ENCODE results near the gene EEF2K.
"Not testable (repeated sequence)": the region's sequence is repeated elsewhere in the genome, so short reads cannot be mapped to it uniquely, and the experiment has no call there.

Gene EEF2K

DNA sequence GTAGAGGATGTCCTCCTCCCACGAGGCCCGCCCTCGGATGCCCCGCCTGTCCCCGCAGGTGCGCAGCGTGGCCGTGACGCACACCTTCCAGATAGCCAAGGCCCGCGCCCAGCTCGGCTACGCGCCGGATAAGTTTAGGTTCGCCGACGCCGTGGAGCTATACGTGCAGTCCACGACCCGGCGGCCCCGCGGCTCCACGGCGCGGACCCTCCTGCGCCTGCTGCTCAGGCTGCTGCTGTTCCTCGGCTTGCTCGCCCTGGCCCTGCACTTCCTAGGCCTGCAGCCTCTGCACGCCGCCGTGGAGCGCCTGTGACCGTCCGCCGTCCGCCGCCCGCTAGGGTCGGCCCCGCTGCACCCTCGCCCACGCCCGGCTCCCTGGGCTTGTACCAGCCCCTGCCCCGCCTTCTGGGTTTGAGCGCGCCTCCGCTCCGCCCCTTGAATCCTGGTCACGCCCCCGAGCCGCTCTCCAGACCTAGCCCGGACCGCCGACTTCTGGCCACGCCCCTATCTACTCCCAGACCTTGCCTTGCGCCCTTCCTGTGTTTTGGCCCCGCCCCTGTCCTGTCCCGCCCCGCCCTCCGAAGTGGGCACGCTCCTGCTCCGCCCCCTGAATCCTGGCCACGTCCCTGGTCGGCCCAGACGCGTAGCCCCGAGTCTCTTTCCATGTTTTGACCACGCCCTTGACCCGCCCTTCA, 15.8 kb upstream of the EEF2K start:
- DNase-seq, result peak; percentile 97

- peak; percentile 97 for DNase-seq
Measured at GRCh38 chr16:22190776-22191531, 15.1 kb upstream of the EEF2K start.

GRCh38 chr16:22191532-22192260, 14.4 kb upstream of the EEF2K start:
- no peak for DNase-seq

DNA sequence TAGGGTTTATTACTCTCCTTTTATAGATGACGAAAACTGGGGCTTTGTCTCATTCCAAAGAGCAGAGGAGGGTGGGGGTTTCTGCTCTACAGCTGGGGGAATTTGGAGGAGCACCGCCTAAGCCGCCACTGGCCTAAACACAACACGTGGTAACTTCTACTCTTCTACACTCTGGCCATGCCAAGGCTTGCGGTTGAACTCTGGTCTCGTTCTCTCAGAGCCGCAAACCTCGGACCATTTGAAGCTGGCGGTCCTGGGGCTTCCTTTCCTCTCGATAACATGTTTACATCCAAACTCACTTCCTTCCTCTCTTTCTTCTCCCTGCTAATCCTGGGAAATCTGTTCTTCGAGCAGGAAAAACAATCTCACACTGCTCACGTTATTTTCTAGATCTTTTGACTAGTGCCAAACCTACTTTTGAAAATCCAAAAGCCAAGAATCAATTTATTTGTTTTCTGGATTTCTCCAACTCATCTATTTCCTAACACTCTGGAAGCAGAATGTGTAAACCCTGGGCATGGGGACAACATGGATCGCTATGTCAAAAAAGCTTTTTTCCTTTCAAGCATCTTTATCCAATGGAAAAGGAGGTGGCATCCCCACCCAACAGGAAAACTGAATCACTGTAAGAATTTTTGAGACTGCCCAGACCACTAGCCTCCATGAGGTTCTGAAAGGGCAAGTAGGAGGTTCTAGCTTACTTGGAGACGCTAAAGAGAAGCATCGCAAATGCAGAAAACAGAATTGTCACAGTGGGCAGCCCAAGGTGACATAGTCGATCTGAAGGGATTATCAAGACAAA, 13.6 kb upstream of the EEF2K start:
- no peak for DNase-seq

GRCh38 chr16:22193063-22193411, 13.0 kb upstream of the EEF2K start:
- DNase-seq, result no peak

DNA sequence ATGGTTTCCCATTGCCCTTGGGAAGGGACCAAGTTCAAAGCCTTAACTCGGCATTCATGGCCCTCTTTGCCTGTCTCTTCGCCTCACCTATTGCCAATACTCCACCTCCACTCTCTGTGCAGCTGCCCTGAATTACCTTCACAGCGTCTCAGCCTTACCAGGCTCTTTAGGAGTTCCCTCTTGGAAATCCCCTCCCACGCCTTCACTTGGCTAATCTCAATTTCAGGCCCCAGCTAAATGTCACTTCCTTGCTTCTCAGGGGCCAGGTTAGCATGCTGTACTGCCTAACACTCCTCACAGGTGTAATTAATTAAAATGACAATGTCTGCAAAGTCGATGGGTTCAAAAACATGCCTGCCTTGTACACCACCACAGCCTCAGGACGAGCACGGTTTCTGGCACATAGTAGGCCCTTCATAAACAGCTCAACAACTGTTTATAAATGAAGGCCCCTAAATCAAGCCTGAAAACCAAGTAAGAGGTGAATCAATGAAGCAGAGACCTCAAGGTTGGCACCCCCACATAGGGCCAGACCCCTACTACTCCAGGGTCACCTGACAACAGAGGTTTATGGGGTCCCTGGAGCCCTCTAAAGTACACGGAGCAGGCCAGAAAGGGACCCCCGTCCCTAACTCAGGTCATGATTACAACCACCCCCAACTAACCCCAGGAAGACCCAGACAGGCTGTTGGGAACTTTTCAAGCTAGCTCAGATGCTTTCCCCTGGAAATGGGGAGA, 11.2 kb upstream of the EEF2K start:
- no peak for DNase-seq

DNA sequence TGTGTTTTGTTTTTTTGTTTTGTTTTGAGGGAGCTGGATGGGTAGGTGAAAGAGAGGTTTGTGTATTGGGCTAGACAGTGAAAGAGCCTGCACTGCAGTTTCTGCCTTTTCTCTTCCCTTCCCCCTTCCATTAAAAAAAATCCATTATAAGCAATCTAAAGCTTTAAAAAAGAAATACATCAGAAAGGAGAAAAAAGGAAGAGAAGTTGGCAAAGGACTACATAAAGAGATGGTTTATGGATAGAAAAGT, 10.7 kb upstream of the EEF2K start:
- no peak for DNase-seq

- DNase-seq, result peak; percentile 86
Measured at GRCh38 chr16:22195695-22196558, 10.2 kb upstream of the EEF2K start.

DNA sequence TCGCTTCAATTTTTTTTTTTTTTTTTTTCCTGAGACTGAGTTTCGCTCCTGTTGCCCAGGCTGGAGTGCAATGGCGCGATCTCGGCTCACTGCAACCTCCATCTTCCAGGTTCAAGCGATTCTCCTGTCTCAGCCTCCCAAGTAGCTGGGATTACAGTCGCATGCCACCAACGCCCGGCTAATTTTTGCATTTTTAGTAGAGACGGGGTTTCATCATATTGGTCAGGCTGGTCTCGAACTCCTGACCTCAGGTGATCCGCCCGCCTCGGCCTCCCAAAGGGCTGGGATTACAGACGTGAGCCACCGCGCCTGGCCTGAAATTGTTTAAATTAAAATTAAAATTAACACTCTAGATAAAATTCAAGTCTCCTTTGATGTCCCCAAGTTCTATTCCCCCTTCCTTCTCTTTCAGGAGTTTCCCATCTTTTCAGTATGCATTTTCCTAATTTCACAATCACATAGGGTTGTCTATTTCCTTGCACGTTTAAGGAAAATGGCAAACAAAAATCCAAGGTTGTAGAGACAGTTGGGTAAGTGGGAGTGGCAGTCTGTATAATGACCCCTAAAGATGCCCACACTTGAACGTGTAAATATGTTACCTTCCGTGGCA, 9.4 kb upstream of the EEF2K start:
- DNase-seq, result not testable (repeated sequence)

DNA sequence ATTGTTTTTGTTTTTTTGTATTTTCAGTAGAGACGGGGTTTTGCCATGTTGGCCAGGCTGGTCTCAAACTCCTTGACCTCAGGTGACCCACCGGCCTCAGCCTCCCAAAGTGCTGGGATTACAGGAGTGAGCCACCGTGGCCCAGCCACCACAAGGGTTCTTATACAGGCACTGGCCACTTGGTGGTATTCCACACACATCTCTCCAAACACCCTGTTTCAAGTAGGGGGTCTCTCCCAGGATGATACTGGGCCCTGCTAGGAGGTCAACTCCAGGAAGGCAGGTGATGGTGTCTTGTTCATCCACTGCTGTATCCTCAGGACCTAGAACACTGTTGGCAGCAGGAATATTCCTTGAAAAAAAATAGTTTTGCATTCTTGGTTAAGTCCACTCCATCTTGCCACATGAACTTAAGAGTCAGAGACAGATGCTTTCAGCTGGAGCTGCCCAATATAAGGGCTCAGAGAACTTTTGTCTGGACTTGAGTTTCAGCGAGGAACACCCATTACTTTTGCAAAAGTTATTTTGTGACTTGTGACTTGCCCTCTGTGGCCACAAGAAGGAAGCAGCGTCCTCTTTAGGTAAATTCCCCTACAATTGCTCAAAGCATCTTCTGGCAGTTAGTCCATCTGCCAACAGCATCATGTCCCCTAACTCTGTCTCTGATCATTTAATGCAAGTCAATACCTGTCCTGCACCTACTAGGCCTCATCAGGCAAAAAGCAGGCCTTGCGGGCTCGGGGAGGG, 7.4 kb upstream of the EEF2K start:
- no peak for DNase-seq

DNA sequence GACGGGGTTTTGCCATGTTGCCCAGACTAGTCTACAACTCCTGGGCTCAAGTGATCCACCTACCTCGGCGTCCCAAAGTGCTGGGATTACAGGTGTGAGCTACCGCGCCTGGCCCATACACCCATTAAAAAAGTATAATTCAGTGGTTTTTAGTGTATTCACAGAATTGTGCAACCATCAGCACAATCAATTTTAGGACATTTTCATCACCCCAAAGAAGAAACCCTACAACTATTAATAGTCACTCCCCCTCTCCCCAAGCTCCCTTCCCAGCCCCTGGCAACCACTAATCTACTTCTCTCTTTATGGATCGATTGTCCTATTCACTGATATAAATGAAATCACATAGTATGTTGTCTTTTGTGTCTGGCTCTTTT, 3.8 kb upstream of the EEF2K start:
- DNase-seq, result no peak

DNA sequence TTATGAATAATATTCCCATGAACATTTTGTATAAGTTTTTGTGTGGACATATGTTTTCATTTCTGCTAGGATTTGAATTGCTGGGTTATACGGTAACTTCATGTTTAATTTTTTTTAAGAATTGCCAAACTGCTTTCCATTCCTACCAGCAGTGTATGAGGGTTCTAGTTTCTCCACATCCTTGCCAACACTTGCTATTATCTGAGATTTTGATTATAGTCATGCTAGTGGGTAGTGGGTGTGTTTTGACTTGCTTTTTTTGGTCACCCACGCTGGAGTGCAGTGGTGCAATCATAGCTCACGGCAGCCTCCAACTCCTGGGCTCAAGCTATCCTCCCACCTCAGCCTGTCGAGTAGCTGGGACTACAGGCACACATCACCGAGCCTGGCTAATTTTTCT, 3.0 kb upstream of the EEF2K start:
- DNase-seq, result no peak

GRCh38 chr16:22204091-22204655, 1.9 kb upstream of the EEF2K start:
- no peak for DNase-seq

DNA sequence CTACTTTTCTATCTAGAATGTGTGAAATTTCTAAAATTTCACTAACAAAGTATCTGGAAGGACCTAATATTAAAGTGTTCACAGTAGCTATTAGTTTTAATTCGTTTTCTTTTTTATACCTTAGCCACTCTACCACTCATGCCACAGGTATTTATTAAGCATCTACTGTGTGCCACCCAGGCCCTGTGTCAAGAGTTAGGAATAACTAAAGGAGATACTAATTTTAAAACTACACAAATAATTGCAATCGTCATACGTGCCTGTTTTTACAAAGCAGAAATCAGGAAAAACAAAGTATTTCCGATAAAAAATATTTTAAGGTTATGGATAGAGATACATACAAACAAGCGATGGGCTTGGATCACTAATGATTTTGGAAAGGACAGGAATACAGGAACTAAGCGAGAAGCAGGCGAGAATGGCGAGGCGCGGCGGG, 483 bp upstream of the EEF2K start:
- DNase-seq, result no peak

GRCh38 chr16:22206842-22207714, 1.0 kb downstream of the EEF2K start:
- DNase-seq, result peak; percentile 39

DNA sequence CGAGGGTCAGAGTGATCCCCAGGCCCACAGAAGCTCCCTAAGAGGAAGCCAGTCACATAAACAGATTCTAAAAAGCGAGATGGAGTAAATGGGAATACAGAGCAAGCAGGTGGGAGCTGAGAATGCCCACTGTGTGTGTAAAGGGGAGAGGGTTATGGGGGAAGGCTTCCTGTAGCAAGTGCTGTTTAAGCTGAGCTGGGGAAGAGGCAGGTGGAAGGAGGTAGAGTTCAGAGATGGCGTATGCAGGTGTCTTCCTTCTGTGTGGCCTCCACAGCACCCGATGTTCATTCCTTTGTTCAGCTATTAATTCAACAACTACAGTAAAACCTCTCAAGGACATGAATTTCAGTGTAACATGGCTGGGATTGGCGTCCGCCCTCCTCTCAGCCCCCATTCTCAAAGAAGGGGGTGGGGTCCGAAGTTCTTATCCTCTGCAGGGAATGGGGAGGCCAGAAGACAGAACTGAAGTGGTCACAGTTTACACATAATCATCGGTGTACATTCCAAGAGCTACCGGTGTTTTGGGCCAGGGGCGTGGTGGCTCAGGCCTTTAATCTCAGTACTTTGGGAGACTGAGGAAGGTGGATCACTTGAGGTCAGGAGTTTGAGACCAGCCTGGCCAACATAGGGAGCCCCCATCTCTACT, 1.8 kb downstream of the EEF2K start:
- no peak for DNase-seq

DNA sequence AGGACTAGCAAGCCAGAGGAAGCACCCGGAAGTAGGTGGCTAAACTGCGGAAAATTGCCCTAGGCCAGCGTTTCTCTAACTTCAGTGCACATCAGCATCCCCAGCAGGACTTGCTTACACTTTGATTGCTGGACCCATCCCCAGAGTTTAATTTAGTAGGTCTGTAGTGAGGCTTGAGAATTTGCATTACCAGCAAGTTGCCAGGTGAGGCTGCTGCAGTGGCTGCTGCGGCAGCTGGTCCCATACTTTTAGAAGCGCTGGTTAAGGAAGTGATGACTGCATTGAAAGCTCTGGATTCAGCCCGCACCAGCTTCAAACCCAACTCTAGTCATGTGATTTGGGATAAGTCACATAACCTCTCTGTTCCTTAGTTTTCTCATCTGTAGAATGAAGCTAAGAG, 4.2 kb downstream of the EEF2K start:
- no peak for DNase-seq

GRCh38 chr16:22210854-22211253, 4.8 kb downstream of the EEF2K start:
- DNase-seq, result no peak

DNA sequence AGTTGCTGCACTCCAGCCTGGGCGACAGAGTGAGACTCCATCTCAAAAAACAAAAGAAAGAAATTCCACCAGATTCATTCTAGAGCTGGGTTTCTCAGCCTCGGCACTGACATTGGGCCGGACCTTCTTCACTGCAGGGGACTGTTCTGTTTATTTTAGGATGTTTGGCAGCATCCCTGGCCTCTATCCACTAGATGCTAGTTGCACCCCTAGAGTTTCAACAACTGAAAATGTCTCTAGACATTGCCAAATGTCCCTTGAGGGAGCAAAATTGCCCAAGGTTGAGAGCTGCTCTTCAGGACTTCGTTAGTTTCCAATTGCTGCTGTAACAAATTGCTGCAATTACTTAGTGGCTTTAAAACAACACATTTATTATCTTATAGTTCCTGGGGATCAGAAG, 7.2 kb downstream of the EEF2K start:
- no peak for DNase-seq

Data from NCI-H1694 treated with DMSO at 0.1 percent for 48 hours (cell line).